Body of pancreas (tissue), 4 donors: Measurements from ENCODE around the gene CENPB.

Experiments
- CTCF ChIP-seq, 7 experiments: fragments of 450-650 bp in 4 of 7; fragments of 200-600 bp in 3 of 7; sonication (generic) in 3 of 7; IDR thresholded peaks; one replicate each; pipeline ENCODE4 v1.5.1; 2016 to 2019; ENCODE audit warnings: antibody characterized with exemption in 7 of 7
- POLR2A ChIP-seq, 3 donors: fragments of 450-650 bp; IDR thresholded peaks; one replicate each; pipeline ENCODE4 v1.6.1; 2016; ENCODE audit warnings: antibody characterized with exemption in 3 of 3, mild to moderate bottlenecking in 2 of 3

- TF ChIP-seq CTCF (IDR thresholded peaks at IDR 0.05) = no peak
- no peak for TF ChIP-seq POLR2A (IDR thresholded peaks at IDR 0.05)
Measured at GRCh38 chr20:3766422-3767109, 20.0 kb downstream of the CENPB start.
